Stimulated activated CD8-positive, alpha-beta memory T cell treated with anti-CD3 and anti-CD28 coated beads, Interleukin-7, amount 100 ng/mL, for 48 hours (primary cell): ENCODE measurements around the gene AAMP.
"Not testable (repeated sequence)": the region's sequence is repeated elsewhere in the genome, so short reads cannot be mapped to it uniquely, and the experiment has no call there.

Experiments
- DNase-seq, 2 donors: peaks; one replicate each; pipeline ENCODE4 v3.0.0-alpha.2; 2020; ENCODE audit warnings: low read depth in 1 of 2; ENCODE audit errors: extremely low read depth in 1 of 2

The AAMP gene

GRCh38 chr2:218276986-218277755, 7.2 kb upstream of the AAMP start:
- DNase-seq: no peak

- no peak for DNase-seq
Observed at GRCh38 chr2:218275371-218276072, 5.6 kb upstream of the AAMP start.

- DNase-seq: no peak
Observed at GRCh38 chr2:218274586-218274985, 4.6 kb upstream of the AAMP start.

- no peak for DNase-seq
Observed at GRCh38 chr2:218273908-218274249, 3.9 kb upstream of the AAMP start.

- not testable (repeated sequence) for DNase-seq
Observed at GRCh38 chr2:218273214-218273907, 3.4 kb upstream of the AAMP start.

GRCh38 chr2:218272531-218273212, 2.7 kb upstream of the AAMP start:
- peak; percentile 43 to 57 for DNase-seq

- no peak for DNase-seq
Observed at GRCh38 chr2:218271865-218272530, 2.1 kb upstream of the AAMP start.

- DNase-seq: no peak
Observed at GRCh38 chr2:218271487-218271797, 1.5 kb upstream of the AAMP start.

- DNase-seq: no peak
Observed at GRCh38 chr2:218270721-218271486, 967 bp upstream of the AAMP start.

GRCh38 chr2:218267259-218267658, 2.7 kb downstream of the AAMP start:
- no peak for DNase-seq

GRCh38 chr2:218266316-218266979, 3.5 kb downstream of the AAMP start:
- no peak for DNase-seq

GRCh38 chr2:218265626-218266025, 4.3 kb downstream of the AAMP start:
- no peak for DNase-seq

- no peak for DNase-seq
Observed at GRCh38 chr2:218264773-218265561, 5.0 kb downstream of the AAMP start.

- DNase-seq: no peak
Observed at GRCh38 chr2:218263817-218264641, 5.9 kb downstream of the AAMP start.

GRCh38 chr2:218262631-218263586, 7.0 kb downstream of the AAMP start:
- no peak for DNase-seq

GRCh38 chr2:218262237-218262600, 7.7 kb downstream of the AAMP start:
- no peak for DNase-seq
